Left ventricle myocardium superior (tissue), 1 donor: ENCODE results near the gene HS6ST3. TPM values are rescaled to one million over a fixed set of nuclear protein-coding genes. Genes with fewer than 3 reads are reported as not detected.

Source experiments
- ATAC-seq: fragments of 200-7000 bp; cut with Tn5 transposase; one replicate; pipeline ENCODE4 v1.9.1; 2020; ENCODE audit warnings: mild to moderate bottlenecking, moderate library complexity
- DNase-seq: peaks from one replicate; pipeline ENCODE4 v3.0.0-alpha.2; 2020
- intact Hi-C: fragments of 100-400 bp; cut with micrococcal nuclease; formaldehyde crosslinking; loops from one replicate; pipeline ENCODE4 v1.11.0; 2022
- microRNA-seq: library from miRNA; unstranded; fragments of <30 nt; microRNA quantifications from one replicate; pipeline ENCODE4 v1.2.0, GENCODE V29; 2020; ENCODE audit warnings: borderline number of aligned reads
- total RNA-seq: library from RNA; stranded (reverse); fragmentation: NEBNext Ultra II Directional; extraction: Animal tissue kit (Norgen Biotek cat#: 25700); gene quantifications from one replicate; pipeline ENCODE4 v1.2.1, GENCODE V29; 2021
- donor health status: DM: no; HTN: yes; CAD: no; lungs with severe emphysema.

Gene HS6ST3
- total RNA-seq, 1 donor from 2014 or later, result 2.0 TPM

GRCh38 chr13:96837809-96838208, 747.9 kb downstream of the HS6ST3 start:
- no peak for DNase-seq
- no peak for ATAC-seq
- intact Hi-C loops, result no loop called here

- DNase-seq (no peak), ATAC-seq (no peak)
- intact Hi-C loops, result no loop called here
Observed at GRCh38 chr13:96844195-96844594, 754.3 kb downstream of the HS6ST3 start.

GRCh38 chr13:96844616-96845015, 754.7 kb downstream of the HS6ST3 start:
- DNase-seq (no peak), ATAC-seq (no peak)
- intact Hi-C loops, result no loop called here

GRCh38 chr13:96848286-96848685, 758.4 kb downstream of the HS6ST3 start:
- ATAC-seq (no peak), DNase-seq (no peak)
- intact Hi-C loops, result no loop called here

- intact Hi-C loops, result no loop called here
- ATAC-seq (no peak), DNase-seq (no peak)
Observed at GRCh38 chr13:96849091-96849490, 759.2 kb downstream of the HS6ST3 start.

GRCh38 chr13:96850538-96851145, 760.7 kb downstream of the HS6ST3 start:
- DNase-seq (no peak), ATAC-seq (no peak)
- intact Hi-C loops, result no loop called here

- ATAC-seq (no peak), DNase-seq (no peak)
- intact Hi-C loops, result no loop called here
Observed at GRCh38 chr13:96851856-96852445, 762.0 kb downstream of the HS6ST3 start.

GRCh38 chr13:96858133-96858826, 768.4 kb downstream of the HS6ST3 start:
- intact Hi-C loops, result no loop called here
- DNase-seq (no peak), ATAC-seq (no peak)

GRCh38 chr13:96860882-96861281, 771.0 kb downstream of the HS6ST3 start:
- DNase-seq, result no peak
- no peak for ATAC-seq
- intact Hi-C loops, result no loop called here

- ATAC-seq, result no peak
- intact Hi-C loops, result no loop called here
- no peak for DNase-seq
Observed at GRCh38 chr13:96862093-96862492, 772.2 kb downstream of the HS6ST3 start.

GRCh38 chr13:96862999-96863398, 773.1 kb downstream of the HS6ST3 start:
- DNase-seq, result no peak
- intact Hi-C loops, result no loop called here
- no peak for ATAC-seq

- intact Hi-C loops, result no loop called here
- no peak for DNase-seq
- ATAC-seq, result no peak
Observed at GRCh38 chr13:96871469-96871868, 781.6 kb downstream of the HS6ST3 start.

GRCh38 chr13:96880419-96880818, 790.5 kb downstream of the HS6ST3 start:
- no peak for DNase-seq
- no peak for ATAC-seq
- intact Hi-C loops, result no loop called here

Small RNA genes lying within 50 kb of the gene (microRNA-seq; reads per million reads assigned to microRNA genes)
- not detected for gene MIR4501

Other genes with a start within 250 kb of the HS6ST3 start
- gene UGGT2, start 36.7 kb upstream of the HS6ST3 start, total RNA-seq, result 12.9 TPM